ENCODE results near the gene CHURC1. TPM values are rescaled to one million over a fixed set of nuclear protein-coding genes. Genes with fewer than 3 reads are reported as not detected.
A peak's percentile ranks its signal among the peaks of the same experiment; 100 is the strongest.

CHURC1 gene
- total RNA-seq, 6 experiments from 2014 or later, result 28.2 to 55.2 (median 37.1) TPM

DNA sequence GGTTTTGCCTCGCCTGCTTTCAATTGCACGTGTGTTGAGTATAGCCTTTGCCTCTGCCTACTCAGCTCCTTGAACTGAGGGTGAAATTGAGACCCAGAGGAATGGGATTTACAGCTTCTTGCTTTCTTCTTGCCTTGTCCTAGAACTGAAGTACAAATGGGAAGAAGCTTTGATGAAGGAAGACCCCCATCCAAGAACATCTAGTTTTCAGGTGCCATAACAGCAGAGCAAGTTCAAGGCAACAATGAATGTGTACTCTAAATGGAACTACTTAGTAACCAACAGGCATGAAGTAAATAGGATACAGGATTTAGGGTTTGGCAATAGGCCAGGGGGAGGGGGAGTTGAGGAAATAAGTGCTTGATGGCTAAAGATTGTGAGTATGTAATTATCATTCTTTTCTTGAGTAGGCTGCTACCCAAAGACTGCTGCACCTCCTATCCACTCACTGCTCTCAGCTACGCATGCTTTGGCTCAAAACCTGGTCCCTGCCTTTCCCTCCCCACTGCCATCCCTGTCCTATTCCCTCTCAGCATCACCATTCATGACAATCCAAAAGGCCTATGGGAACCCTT lies 26.2 kb downstream of the CHURC1 start:
- ATAC-seq (no peak), DNase-seq (peak in 1 of 3 donors; percentile 22)
- Histone ChIP-seq H3K36me3 (peaks cover 0 to 25% (median 0%) of the 10 kb centered on the region in 4 donors), H3K9me3 (no peaks in the 10 kb centered on the region), H3K27me3 (no peaks in the 10 kb centered on the region), H3K27ac (peak overlapping the region in 1 of 3 donors; percentile 63), H3K4me3 (peak overlapping the region; percentile 34 to 89 (median 58)), H3K4me1 (peaks cover 0 to 56% (median 18%) of the 10 kb centered on the region in 4 donors)
- WGBS (ENCODE audit: insufficient coverage, low coverage, low lambda C conversion rate, missing lambda C conversion rate), result 100% methylated on average over 2 of the region's 3 CpGs
- no peak for TF ChIP-seq POLR2A (IDR thresholded peaks at IDR 0.05)
- TF ChIP-seq, protein P1, sequence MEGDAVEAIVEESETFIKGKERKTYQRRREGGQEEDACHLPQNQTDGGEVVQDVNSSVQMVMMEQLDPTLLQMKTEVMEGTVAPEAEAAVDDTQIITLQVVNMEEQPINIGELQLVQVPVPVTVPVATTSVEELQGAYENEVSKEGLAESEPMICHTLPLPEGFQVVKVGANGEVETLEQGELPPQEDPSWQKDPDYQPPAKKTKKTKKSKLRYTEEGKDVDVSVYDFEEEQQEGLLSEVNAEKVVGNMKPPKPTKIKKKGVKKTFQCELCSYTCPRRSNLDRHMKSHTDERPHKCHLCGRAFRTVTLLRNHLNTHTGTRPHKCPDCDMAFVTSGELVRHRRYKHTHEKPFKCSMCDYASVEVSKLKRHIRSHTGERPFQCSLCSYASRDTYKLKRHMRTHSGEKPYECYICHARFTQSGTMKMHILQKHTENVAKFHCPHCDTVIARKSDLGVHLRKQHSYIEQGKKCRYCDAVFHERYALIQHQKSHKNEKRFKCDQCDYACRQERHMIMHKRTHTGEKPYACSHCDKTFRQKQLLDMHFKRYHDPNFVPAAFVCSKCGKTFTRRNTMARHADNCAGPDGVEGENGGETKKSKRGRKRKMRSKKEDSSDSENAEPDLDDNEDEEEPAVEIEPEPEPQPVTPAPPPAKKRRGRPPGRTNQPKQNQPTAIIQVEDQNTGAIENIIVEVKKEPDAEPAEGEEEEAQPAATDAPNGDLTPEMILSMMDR (IDR thresholded peaks at IDR 0.05), result no peak
- intact Hi-C loops (cut with DNase I), result no loop called here

GRCh38 chr14:64942531-64943111 lies 28.4 kb downstream of the CHURC1 start, which contains the start of gene GPX2:
Gene GPX2, minus strand, starts transcription at chr14:64942745. Its CDS starts 19 bp downstream, at chr14:64942726.
- DNase-seq (peak; percentile 87 to 94 (median 93)), ATAC-seq (peak; percentile 77 to 88 (median 80))
- Histone ChIP-seq H3K36me3 (peaks cover 0 to 25% (median 0%) of the 10 kb centered on the region in 4 donors), H3K9me3 (no peaks in the 10 kb centered on the region), H3K4me3 (peak within 1 kb of the TSS; percentile 34 to 89 (median 58)), H3K27me3 (no peaks in the 10 kb centered on the region), H3K4me1 (peaks cover 0 to 61% (median 18%) of the 10 kb centered on the region in 4 donors), H3K27ac (peak within 1 kb of the TSS; percentile 26 to 63 (median 32))
- 52% methylated on average over 10 of the region's 13 CpGs for whole genome bisulfite sequencing (ENCODE audit: insufficient coverage, low coverage, low lambda C conversion rate, missing lambda C conversion rate)
- peak; percentile 65 for TF ChIP-seq POLR2A (IDR thresholded peaks at IDR 0.05)
- TF ChIP-seq, protein P1 (IDR thresholded peaks at IDR 0.05), result no peak
- intact Hi-C loops (cut with DNase I), result no loop called here

- Histone ChIP-seq H3K9me3 (no peaks in the 10 kb centered on the region), H3K27me3 (no peaks in the 10 kb centered on the region), H3K27ac (peak overlapping the region in 1 of 3 donors; percentile 60), H3K4me3 (no peak overlapping the region), H3K4me1 (peaks cover 0 to 60% (median 18%) of the 10 kb centered on the region in 4 donors), H3K36me3 (peaks cover 0 to 25% (median 0%) of the 10 kb centered on the region in 4 donors)
- intact Hi-C loops (cut with DNase I), result no loop called here
- DNase-seq, result peak in 1 of 3 donors; percentile 36
- 76% methylated on average over 5 of the region's 6 CpGs for WGBS (ENCODE audit: insufficient coverage, low coverage, low lambda C conversion rate, missing lambda C conversion rate)
- no peak for TF ChIP-seq POLR2A (IDR thresholded peaks at IDR 0.05)
- TF ChIP-seq, protein P1 (IDR thresholded peaks at IDR 0.05), result no peak
- no peak for ATAC-seq
Observed at GRCh38 chr14:64943556-64943955, 29.3 kb downstream of the CHURC1 start.

DNA sequence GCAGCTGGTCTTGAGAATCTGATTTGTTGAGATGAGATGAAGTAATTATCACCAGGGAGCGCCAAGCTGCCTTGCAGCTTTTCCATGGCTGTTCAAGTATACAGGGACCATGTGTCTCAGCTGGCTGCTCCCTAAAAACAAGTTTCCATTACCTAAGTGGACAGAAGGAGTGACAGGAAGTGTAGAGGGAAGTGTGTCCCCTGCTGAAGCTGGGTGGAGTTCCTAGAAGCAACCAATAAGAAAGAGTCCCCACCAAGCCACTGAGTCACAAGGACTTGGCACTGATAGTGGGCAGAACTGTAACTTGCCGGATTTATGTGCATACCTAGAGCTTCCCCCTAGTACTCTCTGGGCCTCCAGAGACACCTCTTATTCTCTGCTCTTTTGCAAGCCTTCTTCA lies 29.8 kb downstream of the CHURC1 start:
- no peaks in the 10 kb centered on the region for H3K27me3 ChIP-seq
- H3K9me3 ChIP-seq, result no peaks in the 10 kb centered on the region
- H3K36me3 ChIP-seq, result peaks cover 0 to 24% (median 0%) of the 10 kb centered on the region in 4 donors
- H3K4me1 ChIP-seq, result peaks cover 0 to 60% (median 16%) of the 10 kb centered on the region in 4 donors
- peak overlapping the region in 1 of 3 donors; percentile 60 for H3K27ac ChIP-seq
- 100% methylated on average over 1 of the region's 2 CpGs for WGBS (ENCODE audit: insufficient coverage, low coverage, low lambda C conversion rate, missing lambda C conversion rate)
- intact Hi-C loops (cut with DNase I), result no loop called here
- DNase-seq (peak in 1 of 3 donors; percentile 14), ATAC-seq (no peak)
- H3K4me3 ChIP-seq, result no peak overlapping the region
- TF ChIP-seq, protein P1 (IDR thresholded peaks at IDR 0.05), result no peak
- no peak for TF ChIP-seq POLR2A (IDR thresholded peaks at IDR 0.05)
